K562 (cell line): ENCODE data around the gene SIGLEC15. TPM values are rescaled to one million over a fixed set of nuclear protein-coding genes. Genes with fewer than 3 reads are reported as not detected.
"Not testable (repeated sequence)": the region's sequence is repeated elsewhere in the genome, so short reads cannot be mapped to it uniquely, and the experiment has no call there.

ENCODE experiments used
- ATAC-seq: fragments of 200-7000 bp; cut with Tn5 transposase; 3 replicates; pipeline ENCODE4 v1.9.1; 2020; ENCODE audit warnings: moderate library complexity
- BruUV-seq: library from RNA; stranded (reverse); fragments of 400-500 nt; replicated peaks from 2 replicates; lab custom pipeline; 2021; lab: Mats Ljungman, UMichigan
- CTCF ChIA-PET: fragments of 300-600 bp; formaldehyde crosslinking; extraction: SDS; loops from one replicate; lab custom pipeline; 2021; ENCODE audit warnings: low intra/inter-chr PET ratio; lab: Yijun Ruan, JAX
- POLR2A ChIA-PET: fragments of 300-600, 350-650 bp; sonication (Branson Sonifier 250); formaldehyde crosslinking; extraction: SDS; loops from one replicate; lab custom pipeline; 2021; ENCODE audit warnings: antibody characterized with exemption, inconsistent platforms; lab: Yijun Ruan, JAX
- DNase-seq, 4 experiments: peaks; one replicate each; pipeline versions ENCODE4 v3.0.0 to v3.0.0-alpha.2; 2011 to 2018; ENCODE audit warnings: low spot score in 3 of 4, mixed read lengths in 3 of 4; ENCODE audit errors: extremely low read depth in 1 of 4
- FAIRE-seq: peaks from 2 replicates; lab custom pipeline; 2011; peaks lifted over from hg19 to GRCh38; lab: Jason Lieb, UNC
- H2AFZ ChIP-seq: 2 replicates; pipeline ENCODE4 v1.6.0; 2011; ENCODE audit warnings: low read depth, low read length, control low read depth, inconsistent platforms
- H3K27ac ChIP-seq: fragments of 200-600 bp; 3 replicates; pipeline ENCODE4 v1.8.0; 2011; ENCODE audit warnings: low read depth, mild to moderate bottlenecking, control low read depth, inconsistent platforms, low read length, moderate library complexity, mixed read lengths; ENCODE audit errors: extremely low read depth
- H3K27me3 ChIP-seq, 2 experiments: fragments of 300-600 bp in 1 of 2; 2 replicates in 1 of 2; 3 replicates in 1 of 2; pipeline versions ENCODE4 v1.6.0 to v1.8.0; 2011; ENCODE audit warnings: inconsistent platforms in 2 of 2, low read length in 2 of 2, mild to moderate bottlenecking in 1 of 2, mixed read lengths in 1 of 2, moderate library complexity in 1 of 2; ENCODE audit not compliant: control insufficient read depth in 2 of 2, insufficient read depth in 2 of 2
- H3K36me3 ChIP-seq: fragments of 300-600 bp; 3 replicates; pipeline ENCODE4 v1.8.0; 2011; ENCODE audit warnings: mild to moderate bottlenecking, low read length, inconsistent platforms; ENCODE audit not compliant: control insufficient read depth, insufficient read depth
- H3K4me1 ChIP-seq, 2 experiments: fragments of 200-600 bp in 1 of 2; replicated peaks in 1 of 2; 2 replicates in 1 of 2; 3 replicates in 1 of 2; pipeline versions ENCODE4 v1.5.1 to v1.8.0; 2011; ENCODE audit warnings: inconsistent platforms in 2 of 2, low read length in 2 of 2, mild to moderate bottlenecking in 1 of 2, mixed read lengths in 1 of 2, moderate library complexity in 1 of 2; ENCODE audit not compliant: control insufficient read depth in 2 of 2, insufficient read depth in 2 of 2
- H3K4me2 ChIP-seq: 2 replicates; pipeline ENCODE4 v1.6.1; 2011; ENCODE audit warnings: low read length, control low read depth, inconsistent platforms, mixed read lengths; ENCODE audit not compliant: insufficient read depth
- H3K4me3 ChIP-seq: fragments of 200-600 bp; sonication (generic), shearing (Covaris generic); 2 replicates; pipeline ENCODE4 v1.5.1; 2016; ENCODE audit warnings: control low read depth, inconsistent platforms
- H3K79me2 ChIP-seq: fragments of 200-600 bp; 3 replicates; pipeline ENCODE4 v1.8.0; 2011; ENCODE audit warnings: low read length, inconsistent platforms; ENCODE audit not compliant: control insufficient read depth, insufficient read depth
- H3K9ac ChIP-seq, 2 experiments: 2 replicates each; pipeline versions ENCODE4 v1.6.0 to v1.6.1; 2011; ENCODE audit warnings: low read depth in 2 of 2, low read length in 2 of 2, control low read depth in 1 of 2, inconsistent platforms in 1 of 2, mild to moderate bottlenecking in 1 of 2, mixed read lengths in 1 of 2; ENCODE audit not compliant: insufficient read depth in 1 of 2
- H3K9me1 ChIP-seq: one replicate; pipeline ENCODE4 v1.6.0; 2011; ENCODE audit warnings: inconsistent platforms, mild to moderate bottlenecking, low read length, moderate library complexity; ENCODE audit not compliant: control insufficient read depth, insufficient read depth
- H3K9me3 ChIP-seq: replicated peaks from 2 replicates; pipeline ENCODE4 v1.5.1; 2011; ENCODE audit warnings: low read depth, low read length, inconsistent platforms; ENCODE audit not compliant: control insufficient read depth, insufficient read depth
- H4K20me1 ChIP-seq: replicated peaks from 2 replicates; pipeline ENCODE4 v1.6.1; 2011; ENCODE audit warnings: low read length, inconsistent platforms, mixed read lengths; ENCODE audit not compliant: control insufficient read depth, insufficient read depth
- CBFA2T2 ChIP-seq: fragments of 450-650 bp; conservative IDR thresholded peaks from 2 replicates; pipeline ENCODE4 v1.6.1; 2017; ENCODE audit warnings: mild to moderate bottlenecking
- CBFA2T3 ChIP-seq: fragments of 450-650 bp; IDR thresholded peaks from 2 replicates; pipeline ENCODE4 v1.6.1; 2017
- CTBP1 ChIP-seq: fragments of 450-650 bp; IDR thresholded peaks from 2 replicates; pipeline ENCODE4 v1.6.1; 2016; ENCODE audit warnings: borderline replicate concordance
- NR2C1 ChIP-seq, 2 experiments: fragments of 450-650 bp; IDR thresholded peaks; 2 replicates each; pipeline ENCODE4 v1.6.1; 2017; ENCODE audit warnings: mild to moderate bottlenecking in 2 of 2, antibody characterized with exemption in 1 of 2, inconsistent platforms in 1 of 2, missing compliant biosample characterization in 1 of 2, missing genetic modification characterization in 1 of 2
- PBX2 ChIP-seq, 2 experiments: IDR thresholded peaks in 1 of 2; conservative IDR thresholded peaks in 1 of 2; 2 replicates each; pipeline ENCODE4 v1.6.1; 2016; ENCODE audit warnings: low read depth in 2 of 2, mild to moderate bottlenecking in 1 of 2, missing compliant biosample characterization in 1 of 2, missing genetic modification characterization in 1 of 2, moderate library complexity in 1 of 2
- SMAD1 ChIP-seq: fragments of 150-350 bp; IDR thresholded peaks from 2 replicates; pipeline ENCODE4 v1.6.1; 2014; ENCODE audit warnings: low read length, low read depth; ENCODE audit not compliant: partially characterized antibody
- SOX6 ChIP-seq: fragments of 450-650 bp; IDR thresholded peaks from 2 replicates; pipeline ENCODE4 v1.6.1; 2014; ENCODE audit warnings: mild to moderate bottlenecking
- TAL1 ChIP-seq: fragments of 450-650 bp; IDR thresholded peaks from 2 replicates; pipeline ENCODE4 v1.6.1; 2016; ENCODE audit warnings: mild to moderate bottlenecking
- ZNF263 ChIP-seq: sonication (generic); formaldehyde crosslinking; IDR thresholded peaks from 2 replicates; pipeline ENCODE4 v1.8.0; 2022; ENCODE audit warnings: mild to moderate bottlenecking, missing genetic modification reagents, borderline replicate concordance
- ZNF316 ChIP-seq: fragments of 450-650 bp; IDR thresholded peaks from 2 replicates; pipeline ENCODE4 v1.6.1; 2016
- WGBS: fragments of 100-300 bp; shearing (Covaris generic); methylation state at CpG from one replicate; pipeline ENCODE4 v1.1.6; 2016; ENCODE audit warnings: low coverage, mixed read lengths; ENCODE audit not compliant: insufficient coverage; ENCODE audit errors: missing lambda C conversion rate; 5-methylcytosine and 5-hydroxymethylcytosine counted together
- in situ Hi-C: fragments of 300-500 bp; cut with MboI; formaldehyde crosslinking; loops from 4 replicates; pipeline ENCODE4 v1.15.0; 2018; ENCODE audit warnings: inconsistent platforms, mixed read lengths
- intact Hi-C: fragments of 100-400 bp; cut with micrococcal nuclease; formaldehyde crosslinking; loops from 2 replicates; pipeline ENCODE4 v1.14.2; 2022
- polyA plus RNA-seq, 8 experiments: library from polyadenylated mRNA; depleted of rRNA in 4 of 8; stranded (reverse) in 5 of 8; unstranded in 3 of 8; fragments of >200 nt; fragmentation: Nextera tagmentation in 2 of 8; fragmentation: Illumina TruSeq in 1 of 8; extraction: Ambion mirVana in 2 of 8; extraction: Trizol in 1 of 8; gene quantifications; 2 replicates each; pipeline versions ENCODE4 v1.2.1 to v1.2.3, GENCODE V29; 2011 to 2014; ENCODE audit warnings: inconsistent platforms in 1 of 8, missing spikeins in 1 of 8
- total RNA-seq, 7 experiments: library from RNA; depleted of rRNA in 6 of 7; stranded (reverse); fragments of >200 nt in 6 of 7; fragmentation: Illumina TruSeq in 2 of 7; extraction: Trizol in 2 of 7; gene quantifications; 2 replicates each; pipeline versions ENCODE4 v1.2.1 to v1.2.3, GENCODE V29; 2011 to 2021; ENCODE audit warnings: low replicate concordance in 1 of 7

Gene SIGLEC15
- total and polyA plus RNA-seq, 9 of the 15 experiments (the other 6 are each of a cell fraction or from before 2014, with no cell fraction given) = not detected

DNA sequence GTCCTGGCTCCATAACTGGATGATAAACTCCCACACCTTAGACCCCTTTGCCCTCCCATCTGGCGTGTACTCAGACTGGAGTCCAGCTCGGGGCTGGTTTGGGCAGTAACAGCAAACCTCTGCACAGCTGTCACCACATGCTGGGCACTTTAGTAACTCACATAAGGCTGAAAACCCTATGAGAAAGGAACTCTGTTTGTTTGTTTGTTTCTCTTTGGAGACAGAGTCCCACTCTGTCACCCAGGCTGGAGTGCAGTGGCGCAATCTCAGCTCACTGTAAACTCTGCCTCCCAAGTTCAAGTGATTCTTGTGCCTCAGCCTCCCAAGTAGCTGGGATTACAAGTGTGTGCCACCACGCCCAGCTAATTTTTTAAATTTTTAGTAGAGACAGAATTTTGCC, 1.2 kb downstream of the SIGLEC15 start:
- intact Hi-C loops, FAIRE-seq, H3K4me2 ChIP-seq, H3K36me3 ChIP-seq, CTCF ChIA-PET, ATAC-seq, BruUV-seq, in situ Hi-C loops, H3K4me3 ChIP-seq, H4K20me1 ChIP-seq, DNase-seq, H3K9me3 ChIP-seq, H3K27ac ChIP-seq, H3K9ac ChIP-seq, H2AFZ ChIP-seq, H3K79me2 ChIP-seq, H3K9me1 ChIP-seq, POLR2A ChIA-PET: not testable (repeated sequence)
- 20% methylated on average over 3 of the region's 4 CpGs for WGBS
- Histone ChIP-seq H3K27me3 (peaks cover 0 to 16% of the 10 kb centered on the region in 2 experiments; a peak in 2 of 5 replicates), H3K4me1 (peaks cover 19 to 24% of the 10 kb centered on the region in 2 experiments; a peak in 4 of 5 replicates)

DNA sequence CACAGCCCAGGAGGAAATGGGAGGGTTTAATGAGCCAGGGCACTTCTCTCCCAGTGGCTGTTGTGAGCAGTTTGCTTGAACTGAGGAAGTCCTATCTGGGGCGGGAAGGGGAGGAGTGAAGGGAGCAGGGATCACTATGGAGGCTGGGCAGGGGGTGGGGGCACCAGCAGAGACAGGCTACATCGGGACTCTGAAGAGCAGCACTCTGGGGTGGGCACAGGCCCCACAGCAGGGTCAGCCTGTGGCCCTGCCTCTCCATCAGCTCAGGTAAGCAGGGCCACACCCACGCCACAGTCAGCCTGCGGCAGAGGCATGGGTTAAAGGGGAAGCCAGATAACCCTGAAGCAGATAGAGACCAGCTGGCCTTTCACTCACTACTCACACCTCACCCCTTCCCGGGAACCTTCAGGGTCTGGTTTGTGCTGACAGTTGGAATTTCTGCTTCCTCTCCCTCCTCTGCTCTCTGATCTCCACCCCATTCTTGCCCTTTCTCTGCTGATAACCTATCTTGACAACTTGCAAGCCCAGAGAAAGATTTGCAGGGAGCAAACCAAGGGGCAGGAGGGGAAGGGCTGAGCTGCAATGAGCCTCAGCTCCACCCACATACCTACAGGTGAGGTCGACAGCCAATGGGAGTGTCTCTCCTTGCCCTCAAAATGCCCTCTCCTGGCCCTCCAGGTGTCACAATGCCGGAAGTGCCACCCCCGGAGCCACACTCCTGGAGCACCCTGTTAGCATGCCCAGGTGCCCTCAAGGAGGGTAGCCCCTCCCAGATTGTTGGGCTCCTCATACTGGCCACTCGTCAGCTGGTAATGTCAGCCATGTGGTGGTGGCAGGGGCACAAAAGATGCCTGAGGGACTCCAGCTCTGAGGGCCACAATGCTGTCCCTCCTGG, 3.7 kb downstream of the SIGLEC15 start:
- Histone ChIP-seq H2AFZ (no peak overlapping the region), H3K9me1 (no peaks in the 10 kb centered on the region), H3K9me3 (no peaks in the 10 kb centered on the region), H3K4me2 (no peak overlapping the region), H4K20me1 (no peaks in the 10 kb centered on the region), H3K79me2 (no peaks in the 10 kb centered on the region), H3K27ac (no peak overlapping the region), H3K9ac (no peak overlapping the region), H3K36me3 (no peaks in the 10 kb centered on the region), H3K27me3 (peaks cover 0 to 20% of the 10 kb centered on the region in 2 experiments; a peak in 2 of 5 replicates), H3K4me1 (peaks cover 19 to 24% of the 10 kb centered on the region in 2 experiments; a peak in 4 of 5 replicates), H3K4me3 (no peak overlapping the region)
- intact Hi-C loops (no loop called here), in situ Hi-C loops (no loop called here)
- DNase-seq (peak; percentile 12 to 50 (median 21)), ATAC-seq (peak; percentile 71), FAIRE-seq (no peak)
- ChIA-PET POLR2A (interaction anchor here (0.5 to 0.6 kb wide), 3 partner anchors 7 to 117 kb away, joined by 3 read pairs; no protein-coding TSS in a partner anchor), CTCF (no interaction called here)
- no TSS peak for BruUV-seq
- 0% methylated on average over 6 of the region's 9 CpGs for WGBS
- TF ChIP-seq CBFA2T3 (peak; percentile 55), ZNF263 (CRISPR knock-in tag) (0 out of 2 replicates have a peak, but pooled peaks have one; percentile 25), SMAD1 (no peak), NR2C1 (IDR thresholded peaks at IDR 0.05) (no peak), NR2C1 (tag; IDR thresholded peaks at IDR 0.05) (0 out of 2 replicates have a peak, but pooled peaks have one; percentile 43), PBX2 (CRISPR knock-in tag; IDR thresholded peaks at IDR 0.05; ENCODE audit: low read depth) (no peak), PBX2 (tag; conservative IDR thresholded peaks at IDR 0.05; ENCODE audit: low read depth) (0 out of 2 replicates have a peak, but pooled peaks have one; percentile 11), TAL1 (peak; percentile 15; the same call in 1 of the 2 replicates), CBFA2T2 (peak; percentile 14; the same call in 1 of the 2 replicates), SOX6 (0 out of 2 replicates have a peak, but pooled peaks have one; percentile 14), CTBP1 (peak; percentile 68; the same call in 1 of the 2 replicates), ZNF316 (peak; percentile 24; the same call in 1 of the 2 replicates)
